Bronchial epithelial cell (primary cell): Measurements from ENCODE around the gene ZNF132. TPM values are rescaled to one million over a fixed set of nuclear protein-coding genes. Genes with fewer than 3 reads are reported as not detected.

Experiments
- DNase-seq: peaks from one replicate; pipeline ENCODE4 v3.0.0-alpha.2; 2010; ENCODE audit warnings: low read depth
- FAIRE-seq: peaks from 2 replicates; lab custom pipeline; 2011; peaks lifted over from hg19 to GRCh38; lab: Jason Lieb, UNC
- H3K27me3 ChIP-seq: 2 replicates; pipeline ENCODE4 v1.5.1; 2011; ENCODE audit warnings: low read length; ENCODE audit not compliant: control insufficient read depth, insufficient read depth
- H3K36me3 ChIP-seq: 2 replicates; pipeline ENCODE4 v1.5.1; 2011; ENCODE audit warnings: low read length; ENCODE audit not compliant: control insufficient read depth, insufficient read depth
- H3K4me3 ChIP-seq: 2 replicates; pipeline ENCODE4 v1.5.1; 2011; ENCODE audit warnings: mild to moderate bottlenecking, low read depth, low read length, control low read depth
- CTCF ChIP-seq: IDR thresholded peaks from 2 replicates; pipeline ENCODE4 v1.5.1; 2011; ENCODE audit warnings: mild to moderate bottlenecking, moderate library complexity, low read length, control low read depth, inconsistent platforms; ENCODE audit not compliant: insufficient read depth, severe bottlenecking
- total RNA-seq: library from RNA; depleted of rRNA; stranded (reverse); fragments of >200 nt; gene quantifications from 2 replicates; pipeline ENCODE4 v1.2.1, GENCODE V29; 2014

Gene ZNF132
- total RNA-seq, 1 donor from 2014 or later, result 5.5 TPM

DNA sequence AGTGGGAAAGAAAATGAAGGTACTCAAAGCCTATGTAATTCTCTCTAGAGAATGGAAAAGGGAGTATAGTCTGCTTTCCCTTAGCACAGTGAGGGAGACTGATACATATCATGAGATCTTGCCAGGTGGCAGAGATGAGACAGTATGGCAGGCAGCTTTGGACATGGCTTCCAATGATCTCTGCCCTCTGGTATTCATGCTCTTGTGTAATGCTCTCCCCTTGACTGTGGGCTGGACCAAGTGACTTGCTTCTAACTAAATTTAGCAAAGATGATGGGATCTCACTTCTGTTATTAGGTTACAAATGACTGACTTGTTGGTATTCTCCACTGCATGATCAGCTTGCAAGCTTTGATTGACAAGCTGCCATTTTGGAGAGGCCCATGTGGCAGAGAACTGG lies 10.2 kb downstream of the ZNF132 start:
- Histone ChIP-seq H3K27me3 (no peaks in the 10 kb centered on the region), H3K4me3 (no peak overlapping the region), H3K36me3 (peaks cover 9% of the 10 kb centered on the region)
- FAIRE-seq, result no peak
- no peak for TF ChIP-seq CTCF
- DNase-seq, result peak; percentile 64

DNA sequence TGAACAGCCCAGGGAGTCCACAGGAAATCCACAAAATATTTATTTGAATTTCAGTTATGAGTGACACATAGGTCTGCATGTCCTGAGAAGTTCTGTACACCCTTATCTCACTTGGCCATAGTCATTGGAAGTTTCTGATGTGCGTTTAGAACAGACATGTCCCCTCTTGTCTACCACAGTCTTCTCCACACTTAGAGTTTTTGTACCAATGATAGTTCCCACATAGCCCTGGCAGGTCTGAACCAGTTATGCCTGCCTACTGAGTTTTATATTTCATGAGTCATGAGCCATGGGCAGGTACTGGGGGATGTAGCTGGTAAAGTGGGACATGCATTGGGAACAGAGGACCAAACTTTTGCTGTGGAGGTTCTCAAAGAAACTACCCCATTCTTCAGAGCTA lies 11.3 kb downstream of the ZNF132 start:
- no peak overlapping the region for H3K4me3 ChIP-seq
- no peak for FAIRE-seq
- DNase-seq, result peak; percentile 99
- TF ChIP-seq CTCF, result no peak
- H3K27me3 ChIP-seq, result no peaks in the 10 kb centered on the region
- H3K36me3 ChIP-seq, result peaks cover 1% of the 10 kb centered on the region

- no peak for TF ChIP-seq CTCF
- FAIRE-seq (no peak), DNase-seq (no peak)
- Histone ChIP-seq H3K4me3 (no peak overlapping the region), H3K27me3 (no peaks in the 10 kb centered on the region), H3K36me3 (peaks cover 14% of the 10 kb centered on the region)
These were observed 22.9 kb downstream of the ZNF132 start for GRCh38 chr19:58417071-58417470.

DNA sequence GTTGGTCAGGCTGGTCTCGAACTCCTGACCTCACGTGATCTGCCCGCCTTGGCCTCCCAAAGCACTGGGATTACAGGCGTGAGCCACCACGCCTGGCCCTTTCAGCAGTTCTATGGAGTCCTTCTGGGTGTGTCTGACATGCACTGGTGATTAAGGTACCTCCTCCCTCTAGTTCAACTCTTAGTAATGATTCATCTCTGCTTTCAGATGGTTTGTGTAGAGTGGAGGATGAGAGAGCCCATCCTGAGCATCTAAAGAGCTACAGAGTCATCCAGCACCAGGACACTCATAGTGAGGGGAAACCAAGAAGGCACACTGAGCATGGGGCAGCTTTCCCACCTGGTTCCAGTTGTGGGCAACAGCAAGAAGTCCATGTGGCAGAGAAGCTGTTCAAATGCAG lies 23.3 kb downstream of the ZNF132 start:
- FAIRE-seq (no peak), DNase-seq (no peak)
- no peak overlapping the region for H3K4me3 ChIP-seq
- no peak for TF ChIP-seq CTCF
- H3K27me3 ChIP-seq, result no peaks in the 10 kb centered on the region
- peaks cover 14% of the 10 kb centered on the region for H3K36me3 ChIP-seq

DNA sequence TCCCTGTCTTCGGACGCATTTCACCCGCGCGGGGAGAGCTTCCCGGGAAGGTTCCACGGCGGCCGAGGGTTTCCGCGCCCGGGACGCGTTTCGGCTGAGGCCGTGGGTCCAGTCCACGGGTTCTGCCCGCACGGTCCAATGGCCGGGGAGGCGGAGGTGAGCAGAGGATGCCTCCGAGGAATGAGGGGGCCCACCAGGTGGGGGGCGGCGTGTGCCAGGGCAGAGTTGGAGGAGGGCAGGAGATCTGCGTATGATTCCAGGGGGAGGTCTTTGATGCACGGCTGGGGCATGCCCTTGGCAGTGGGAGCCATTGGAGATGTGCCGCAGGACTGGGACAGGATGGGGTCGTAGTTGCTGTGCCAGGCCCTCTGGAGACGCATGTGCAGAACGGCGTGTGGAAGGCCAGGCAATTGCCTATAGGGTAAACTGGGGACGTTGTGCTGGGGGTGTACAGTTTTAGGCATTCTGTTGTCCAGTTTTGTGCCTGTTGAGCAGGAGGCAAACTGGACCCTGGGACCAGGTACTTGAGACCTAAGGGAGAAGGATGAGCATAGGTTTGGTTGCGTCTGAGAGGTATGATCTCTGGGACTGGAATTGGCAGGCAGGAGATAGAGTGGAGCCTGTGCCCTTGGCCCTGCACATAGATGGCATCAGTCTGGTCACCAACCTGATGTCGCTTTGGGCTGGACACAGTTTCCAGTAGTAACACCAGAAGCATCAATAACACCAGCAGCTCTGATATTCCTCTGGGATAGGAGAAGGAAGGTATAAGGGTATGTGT lies 30.8 kb downstream of the ZNF132 start:
- FAIRE-seq, result no peak
- Histone ChIP-seq H3K4me3 (peak overlapping the region; percentile 98), H3K27me3 (no peaks in the 10 kb centered on the region), H3K36me3 (no peaks in the 10 kb centered on the region)
- no peak for DNase-seq
- TF ChIP-seq CTCF, result no peak
